ENCODE measurements around the gene ATP6V1G3.
"Not testable (repeated sequence)": the region's sequence is repeated elsewhere in the genome, so short reads cannot be mapped to it uniquely, and the experiment has no call there.

Gene ATP6V1G3

DNA sequence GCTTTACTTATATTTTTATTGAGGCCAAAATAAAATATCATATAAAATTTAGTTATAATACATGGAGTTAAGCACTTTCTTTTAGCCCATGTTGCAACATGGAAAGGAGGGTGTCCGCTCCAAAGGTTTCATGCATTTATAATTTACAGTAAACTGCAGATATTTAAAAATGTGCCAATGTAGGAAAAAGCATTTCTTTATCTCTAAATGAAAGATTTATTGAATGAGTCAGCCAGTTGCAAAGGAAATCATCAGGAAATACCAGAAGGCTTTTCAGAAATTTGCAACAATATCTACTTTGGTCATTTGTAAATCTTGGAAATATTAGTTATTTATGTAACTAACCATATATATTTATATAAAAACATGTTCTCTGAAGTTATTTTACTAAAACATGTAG is 12.1 kb downstream of the ATP6V1G3 start:
- no peak overlapping the region for H3K27ac ChIP-seq (ENCODE audit: extremely low read depth, low read depth, low read length)
- no peaks in the 10 kb centered on the region for H3K36me3 ChIP-seq (ENCODE audit: control insufficient read depth in 2 of 2, insufficient read depth in 1 of 2, low read length in 2 of 2)
- 0 out of 2 replicates have a peak, but pooled peaks cover 3% of the 10 kb centered on the region for H3K4me1 ChIP-seq (ENCODE audit: control insufficient read depth, insufficient read depth, low read length)
- no peak overlapping the region for H3K4me3 ChIP-seq (ENCODE audit: low read depth, low read length)
- POLR2A ChIA-PET: no interaction called here
- no peaks in the 10 kb centered on the region for H3K9me3 ChIP-seq (ENCODE audit: control insufficient read depth, insufficient read depth, low read depth, low read length)
- CTCF ChIA-PET: no interaction called here
- TF ChIP-seq, protein P1, sequence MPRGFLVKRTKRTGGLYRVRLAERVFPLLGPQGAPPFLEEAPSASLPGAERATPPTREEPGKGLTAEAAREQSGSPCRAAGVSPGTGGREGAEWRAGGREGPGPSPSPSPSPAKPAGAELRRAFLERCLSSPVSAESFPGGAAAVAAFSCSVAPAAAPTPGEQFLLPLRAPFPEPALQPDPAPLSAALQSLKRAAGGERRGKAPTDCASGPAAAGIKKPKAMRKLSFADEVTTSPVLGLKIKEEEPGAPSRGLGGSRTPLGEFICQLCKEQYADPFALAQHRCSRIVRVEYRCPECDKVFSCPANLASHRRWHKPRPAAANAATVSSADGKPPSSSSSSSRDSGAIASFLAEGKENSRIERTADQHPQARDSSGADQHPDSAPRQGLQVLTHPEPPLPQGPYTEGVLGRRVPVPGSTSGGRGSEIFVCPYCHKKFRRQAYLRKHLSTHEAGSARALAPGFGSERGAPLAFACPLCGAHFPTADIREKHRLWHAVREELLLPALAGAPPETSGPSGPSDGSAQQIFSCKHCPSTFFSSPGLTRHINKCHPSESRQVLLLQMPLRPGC (tag by site-specific recombination; IDR thresholded peaks at IDR 0.05): no peak
- TF ChIP-seq, protein P2, sequence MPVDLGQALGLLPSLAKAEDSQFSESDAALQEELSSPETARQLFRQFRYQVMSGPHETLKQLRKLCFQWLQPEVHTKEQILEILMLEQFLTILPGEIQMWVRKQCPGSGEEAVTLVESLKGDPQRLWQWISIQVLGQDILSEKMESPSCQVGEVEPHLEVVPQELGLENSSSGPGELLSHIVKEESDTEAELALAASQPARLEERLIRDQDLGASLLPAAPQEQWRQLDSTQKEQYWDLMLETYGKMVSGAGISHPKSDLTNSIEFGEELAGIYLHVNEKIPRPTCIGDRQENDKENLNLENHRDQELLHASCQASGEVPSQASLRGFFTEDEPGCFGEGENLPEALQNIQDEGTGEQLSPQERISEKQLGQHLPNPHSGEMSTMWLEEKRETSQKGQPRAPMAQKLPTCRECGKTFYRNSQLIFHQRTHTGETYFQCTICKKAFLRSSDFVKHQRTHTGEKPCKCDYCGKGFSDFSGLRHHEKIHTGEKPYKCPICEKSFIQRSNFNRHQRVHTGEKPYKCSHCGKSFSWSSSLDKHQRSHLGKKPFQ (tag by site-specific recombination; IDR thresholded peaks at IDR 0.05): no peak
- TF ChIP-seq HOXD13 (CRISPR knock-in tag; IDR thresholded peaks at IDR 0.05; ENCODE audit: borderline replicate concordance) (no peak), ZNF24 (tag by site-specific recombination; IDR thresholded peaks at IDR 0.05) (no peak), ZNF175 (tag by site-specific recombination; IDR thresholded peaks at IDR 0.05) (no peak), BCL11B (tag by site-specific recombination; IDR thresholded peaks at IDR 0.05; ENCODE audit: low read depth) (no peak)

DNA sequence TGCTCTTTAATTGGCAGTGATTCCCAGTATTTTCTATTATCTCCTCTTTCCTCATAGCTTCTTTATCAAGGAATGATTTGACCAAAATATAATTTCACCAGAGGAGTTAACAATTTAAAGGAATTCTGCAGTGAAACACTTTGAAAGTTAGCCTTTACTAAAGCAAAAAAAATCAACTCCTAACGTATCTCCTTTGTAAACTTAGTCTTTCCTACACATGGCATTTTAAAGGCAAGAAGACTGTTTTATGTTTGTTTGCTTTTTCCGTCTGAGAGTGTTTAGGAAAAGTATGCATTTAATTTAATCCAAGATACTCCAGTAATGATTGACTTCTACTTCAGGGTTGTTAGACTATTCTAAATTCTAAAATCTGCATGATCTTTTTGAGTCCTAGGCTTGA is 15.9 kb downstream of the ATP6V1G3 start:
- TF ChIP-seq ZNF610 (tag by site-specific recombination; IDR thresholded peaks at IDR 0.05; ENCODE audit: borderline replicate concordance) (no peak), ZNF324 (tag by site-specific recombination; IDR thresholded peaks at IDR 0.05) (no peak), SETDB1 (IDR thresholded peaks at IDR 0.05; ENCODE audit: insufficient read length, low read length) (no peak), ZNF830 (tag by site-specific recombination; IDR thresholded peaks at IDR 0.05; ENCODE audit: low read depth) (no peak), ZNF311 (tag by site-specific recombination; IDR thresholded peaks at IDR 0.05; ENCODE audit: borderline replicate concordance) (no peak), GLIS1 (tag by site-specific recombination; IDR thresholded peaks at IDR 0.05) (no peak)
- TF ChIP-seq, protein P3, sequence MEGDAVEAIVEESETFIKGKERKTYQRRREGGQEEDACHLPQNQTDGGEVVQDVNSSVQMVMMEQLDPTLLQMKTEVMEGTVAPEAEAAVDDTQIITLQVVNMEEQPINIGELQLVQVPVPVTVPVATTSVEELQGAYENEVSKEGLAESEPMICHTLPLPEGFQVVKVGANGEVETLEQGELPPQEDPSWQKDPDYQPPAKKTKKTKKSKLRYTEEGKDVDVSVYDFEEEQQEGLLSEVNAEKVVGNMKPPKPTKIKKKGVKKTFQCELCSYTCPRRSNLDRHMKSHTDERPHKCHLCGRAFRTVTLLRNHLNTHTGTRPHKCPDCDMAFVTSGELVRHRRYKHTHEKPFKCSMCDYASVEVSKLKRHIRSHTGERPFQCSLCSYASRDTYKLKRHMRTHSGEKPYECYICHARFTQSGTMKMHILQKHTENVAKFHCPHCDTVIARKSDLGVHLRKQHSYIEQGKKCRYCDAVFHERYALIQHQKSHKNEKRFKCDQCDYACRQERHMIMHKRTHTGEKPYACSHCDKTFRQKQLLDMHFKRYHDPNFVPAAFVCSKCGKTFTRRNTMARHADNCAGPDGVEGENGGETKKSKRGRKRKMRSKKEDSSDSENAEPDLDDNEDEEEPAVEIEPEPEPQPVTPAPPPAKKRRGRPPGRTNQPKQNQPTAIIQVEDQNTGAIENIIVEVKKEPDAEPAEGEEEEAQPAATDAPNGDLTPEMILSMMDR (tag by site-specific recombination; IDR thresholded peaks at IDR 0.05): no peak
- TF ChIP-seq, protein P4, sequence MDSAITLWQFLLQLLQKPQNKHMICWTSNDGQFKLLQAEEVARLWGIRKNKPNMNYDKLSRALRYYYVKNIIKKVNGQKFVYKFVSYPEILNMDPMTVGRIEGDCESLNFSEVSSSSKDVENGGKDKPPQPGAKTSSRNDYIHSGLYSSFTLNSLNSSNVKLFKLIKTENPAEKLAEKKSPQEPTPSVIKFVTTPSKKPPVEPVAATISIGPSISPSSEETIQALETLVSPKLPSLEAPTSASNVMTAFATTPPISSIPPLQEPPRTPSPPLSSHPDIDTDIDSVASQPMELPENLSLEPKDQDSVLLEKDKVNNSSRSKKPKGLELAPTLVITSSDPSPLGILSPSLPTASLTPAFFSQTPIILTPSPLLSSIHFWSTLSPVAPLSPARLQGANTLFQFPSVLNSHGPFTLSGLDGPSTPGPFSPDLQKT (IDR thresholded peaks at IDR 0.05; ENCODE audit: borderline replicate concordance, low read depth, low read length): no peak
- CTCF ChIA-PET: no interaction called here
- Histone ChIP-seq H3K4me3 (ENCODE audit: low read depth, low read length) (no peak overlapping the region), H3K36me3 (ENCODE audit: control insufficient read depth in 2 of 2, insufficient read depth in 1 of 2, low read length in 2 of 2) (no peaks in the 10 kb centered on the region), H3K9me3 (ENCODE audit: control insufficient read depth, insufficient read depth, low read depth, low read length) (no peaks in the 10 kb centered on the region), H3K4me1 (ENCODE audit: control insufficient read depth, insufficient read depth, low read length) (0 out of 2 replicates have a peak, but pooled peaks cover under 1% of the 10 kb centered on the region), H3K27ac (ENCODE audit: extremely low read depth, low read depth, low read length) (no peak overlapping the region)
- POLR2A ChIA-PET: no interaction called here

DNA sequence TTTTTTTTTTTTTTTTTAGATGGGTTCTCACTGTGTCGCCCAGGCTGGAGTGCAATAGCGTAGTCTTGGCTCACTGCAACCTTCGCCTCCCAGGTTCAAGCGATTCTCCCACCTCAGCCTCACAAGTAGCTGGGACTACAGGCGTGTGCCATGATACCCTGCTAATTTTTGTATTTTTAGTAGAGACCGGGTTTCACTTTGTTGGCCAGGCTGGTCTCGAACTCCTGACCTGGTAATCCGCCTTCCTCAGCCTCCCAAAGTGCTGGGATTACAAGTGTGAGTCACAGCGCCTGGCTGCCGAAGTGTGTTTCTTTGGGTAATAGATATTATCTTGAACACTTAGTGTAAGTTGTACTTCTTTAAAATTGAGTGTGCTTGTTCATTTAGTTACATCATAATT is 16.4 kb downstream of the ATP6V1G3 start:
- H3K36me3 ChIP-seq (ENCODE audit: control insufficient read depth in 2 of 2, insufficient read depth in 1 of 2, low read length in 2 of 2); H3K4me1 ChIP-seq (ENCODE audit: control insufficient read depth, insufficient read depth, low read length); H3K27ac ChIP-seq (ENCODE audit: extremely low read depth, low read depth, low read length); CTCF ChIA-PET; H3K9me3 ChIP-seq (ENCODE audit: control insufficient read depth, insufficient read depth, low read depth, low read length); H3K4me3 ChIP-seq (ENCODE audit: low read depth, low read length); POLR2A ChIA-PET: not testable (repeated sequence)
- TF ChIP-seq FEZF1 (tag by site-specific recombination; IDR thresholded peaks at IDR 0.05): 0 out of 2 replicates have a peak, but pooled peaks have one; percentile 10

Data from HEK293 (cell line).